Loucy (cell line): ENCODE measurements around the gene IKBKG.
"Not testable (repeated sequence)": the region's sequence is repeated elsewhere in the genome, so short reads cannot be mapped to it uniquely, and the experiment has no call there.

Source experiments
- EZH2phosphoT487 ChIP-seq: fragments of 200-600 bp; IDR thresholded peaks from 2 replicates; pipeline ENCODE4 v1.6.1; 2018; ENCODE audit warnings: antibody characterized with exemption, mild to moderate bottlenecking, moderate library complexity, borderline replicate concordance
- TF ChIP-seq, protein P1 (sequence below): fragments of 200-600 bp; sonication (generic); conservative IDR thresholded peaks from 2 replicates; pipeline ENCODE4 v1.5.1; 2014; ENCODE audit warnings: mild to moderate bottlenecking, antibody characterized with exemption, low read length

GRCh38 chrX:154552112-154552806, 4.8 kb downstream of the IKBKG start:
- TF ChIP-seq, protein P1, sequence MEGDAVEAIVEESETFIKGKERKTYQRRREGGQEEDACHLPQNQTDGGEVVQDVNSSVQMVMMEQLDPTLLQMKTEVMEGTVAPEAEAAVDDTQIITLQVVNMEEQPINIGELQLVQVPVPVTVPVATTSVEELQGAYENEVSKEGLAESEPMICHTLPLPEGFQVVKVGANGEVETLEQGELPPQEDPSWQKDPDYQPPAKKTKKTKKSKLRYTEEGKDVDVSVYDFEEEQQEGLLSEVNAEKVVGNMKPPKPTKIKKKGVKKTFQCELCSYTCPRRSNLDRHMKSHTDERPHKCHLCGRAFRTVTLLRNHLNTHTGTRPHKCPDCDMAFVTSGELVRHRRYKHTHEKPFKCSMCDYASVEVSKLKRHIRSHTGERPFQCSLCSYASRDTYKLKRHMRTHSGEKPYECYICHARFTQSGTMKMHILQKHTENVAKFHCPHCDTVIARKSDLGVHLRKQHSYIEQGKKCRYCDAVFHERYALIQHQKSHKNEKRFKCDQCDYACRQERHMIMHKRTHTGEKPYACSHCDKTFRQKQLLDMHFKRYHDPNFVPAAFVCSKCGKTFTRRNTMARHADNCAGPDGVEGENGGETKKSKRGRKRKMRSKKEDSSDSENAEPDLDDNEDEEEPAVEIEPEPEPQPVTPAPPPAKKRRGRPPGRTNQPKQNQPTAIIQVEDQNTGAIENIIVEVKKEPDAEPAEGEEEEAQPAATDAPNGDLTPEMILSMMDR = not testable (repeated sequence)
- TF ChIP-seq EZH2phosphoT487 = not testable (repeated sequence)
